NCI-H1694 (cell line): Measurements from ENCODE around the gene FLOT1.

Experiments used
- DNase-seq: peaks from one replicate; lab custom pipeline; 2025; lab: John Stamatoyannopoulos, UW

FLOT1 gene

GRCh38 chr6:30679765-30680535, 62.5 kb downstream of the FLOT1 start:
- no peak for DNase-seq

- peak; percentile 34 for DNase-seq
Observed at GRCh38 chr6:30678964-30679726, 63.3 kb downstream of the FLOT1 start.
